ENCODE data around the gene CCDC154.

CCDC154 gene

GRCh38 chr16:1395444-1396031, 48.8 kb downstream of the CCDC154 start:
- H3K27ac ChIP-seq: no peak overlapping the region
- DNase-seq (ENCODE audit: low read depth, low spot score): no peak

- no peak overlapping the region for H3K27ac ChIP-seq
- DNase-seq (ENCODE audit: low read depth, low spot score): no peak
Measured at GRCh38 chr16:1394367-1394951, 49.9 kb downstream of the CCDC154 start.

GRCh38 chr16:1393613-1394176, 50.7 kb downstream of the CCDC154 start:
- H3K27ac ChIP-seq: no peak overlapping the region
- DNase-seq (ENCODE audit: low read depth, low spot score): no peak

- no peak overlapping the region for H3K27ac ChIP-seq
- no peak for DNase-seq (ENCODE audit: low read depth, low spot score)
Measured at GRCh38 chr16:1392826-1393225, 51.5 kb downstream of the CCDC154 start.

- H3K27ac ChIP-seq: no peak overlapping the region
- no peak for DNase-seq (ENCODE audit: low read depth, low spot score)
Measured at GRCh38 chr16:1390239-1390779, 54.0 kb downstream of the CCDC154 start.

- H3K27ac ChIP-seq: no peak overlapping the region
- DNase-seq (ENCODE audit: low read depth, low spot score): no peak
Measured at GRCh38 chr16:1389762-1390161, 54.6 kb downstream of the CCDC154 start.

- no peak for DNase-seq (ENCODE audit: low read depth, low spot score)
- no peak overlapping the region for H3K27ac ChIP-seq
Measured at GRCh38 chr16:1387331-1387730, 57.0 kb downstream of the CCDC154 start.

- no peak for DNase-seq (ENCODE audit: low read depth, low spot score)
- no peak overlapping the region for H3K27ac ChIP-seq
Measured at GRCh38 chr16:1385232-1385631, 59.1 kb downstream of the CCDC154 start.
